ENCODE data around the gene CNTNAP2.
"Not testable (repeated sequence)": the region's sequence is repeated elsewhere in the genome, so short reads cannot be mapped to it uniquely, and the experiment has no call there.

CNTNAP2 gene

GRCh38 chr7:148298768-148299167, 2182.2 kb downstream of the CNTNAP2 start:
- DNase-seq = not testable (repeated sequence)

GRCh38 chr7:148299350-148300276, 2183.0 kb downstream of the CNTNAP2 start:
- no peak for DNase-seq

GRCh38 chr7:148302436-148302835, 2185.8 kb downstream of the CNTNAP2 start:
- DNase-seq = not testable (repeated sequence)

GRCh38 chr7:148303295-148304082, 2186.9 kb downstream of the CNTNAP2 start:
- no peak for DNase-seq

- DNase-seq = no peak
Observed at GRCh38 chr7:148304083-148304335, 2187.4 kb downstream of the CNTNAP2 start.

GRCh38 chr7:148304456-148304855, 2187.9 kb downstream of the CNTNAP2 start:
- DNase-seq = no peak

GRCh38 chr7:148306759-148307158, 2190.2 kb downstream of the CNTNAP2 start:
- no peak for DNase-seq

- DNase-seq = no peak
Observed at GRCh38 chr7:148318102-148318811, 2201.7 kb downstream of the CNTNAP2 start.

GRCh38 chr7:148318838-148319237, 2202.2 kb downstream of the CNTNAP2 start:
- DNase-seq = no peak

- DNase-seq = no peak
Observed at GRCh38 chr7:148319316-148319808, 2202.8 kb downstream of the CNTNAP2 start.

- DNase-seq = no peak
Observed at GRCh38 chr7:148325208-148325607, 2208.6 kb downstream of the CNTNAP2 start.

- DNase-seq = no peak
Observed at GRCh38 chr7:148327379-148327778, 2210.8 kb downstream of the CNTNAP2 start.

- no peak for DNase-seq
Observed at GRCh38 chr7:148328906-148329305, 2212.3 kb downstream of the CNTNAP2 start.

GRCh38 chr7:148330124-148330818, 2213.7 kb downstream of the CNTNAP2 start:
- DNase-seq = no peak

- no peak for DNase-seq
Observed at GRCh38 chr7:148330822-148331221, 2214.2 kb downstream of the CNTNAP2 start.

GRCh38 chr7:148331456-148331855, 2214.9 kb downstream of the CNTNAP2 start:
- not testable (repeated sequence) for DNase-seq

- no peak for DNase-seq
Observed at GRCh38 chr7:148332191-148333186, 2215.9 kb downstream of the CNTNAP2 start.

- no peak for DNase-seq
Observed at GRCh38 chr7:148334441-148334956, 2217.9 kb downstream of the CNTNAP2 start.

- no peak for DNase-seq
Observed at GRCh38 chr7:148334959-148335577, 2218.5 kb downstream of the CNTNAP2 start.

GRCh38 chr7:148335790-148336189, 2219.2 kb downstream of the CNTNAP2 start:
- no peak for DNase-seq

- no peak for DNase-seq
Observed at GRCh38 chr7:148336411-148336810, 2219.8 kb downstream of the CNTNAP2 start.
